ENCODE data around the gene KCNS3. TPM values are rescaled to one million over a fixed set of nuclear protein-coding genes. Genes with fewer than 3 reads are reported as not detected.

The KCNS3 gene
- total RNA-seq, 1 donor from 2014 or later: 28.7 TPM

DNA sequence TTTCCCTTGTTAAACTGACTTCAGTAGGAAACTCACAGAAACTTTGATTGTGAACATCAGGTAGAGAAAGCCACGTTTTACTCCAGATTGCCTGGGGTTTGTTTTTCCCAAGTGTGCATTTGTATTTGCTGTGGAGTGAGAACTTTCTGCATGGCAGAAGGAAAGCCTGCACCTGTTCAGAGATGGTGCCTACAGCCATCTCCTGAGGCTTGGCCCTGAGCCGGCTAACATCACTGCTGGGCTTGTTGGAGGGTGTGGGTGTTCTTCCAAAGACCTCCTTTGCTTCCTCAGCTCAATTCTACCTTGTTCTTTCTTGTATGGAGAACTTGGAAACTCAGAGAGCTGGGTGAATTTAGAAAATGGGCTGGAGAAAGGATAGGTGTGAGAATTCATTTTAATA, 16.1 kb downstream of the KCNS3 start:
- H3K4me3 ChIP-seq: no peak overlapping the region
- ATAC-seq (no peak), DNase-seq (no peak)
- H3K9me3 ChIP-seq: no peaks in the 10 kb centered on the region
- TF ChIP-seq, protein P1, sequence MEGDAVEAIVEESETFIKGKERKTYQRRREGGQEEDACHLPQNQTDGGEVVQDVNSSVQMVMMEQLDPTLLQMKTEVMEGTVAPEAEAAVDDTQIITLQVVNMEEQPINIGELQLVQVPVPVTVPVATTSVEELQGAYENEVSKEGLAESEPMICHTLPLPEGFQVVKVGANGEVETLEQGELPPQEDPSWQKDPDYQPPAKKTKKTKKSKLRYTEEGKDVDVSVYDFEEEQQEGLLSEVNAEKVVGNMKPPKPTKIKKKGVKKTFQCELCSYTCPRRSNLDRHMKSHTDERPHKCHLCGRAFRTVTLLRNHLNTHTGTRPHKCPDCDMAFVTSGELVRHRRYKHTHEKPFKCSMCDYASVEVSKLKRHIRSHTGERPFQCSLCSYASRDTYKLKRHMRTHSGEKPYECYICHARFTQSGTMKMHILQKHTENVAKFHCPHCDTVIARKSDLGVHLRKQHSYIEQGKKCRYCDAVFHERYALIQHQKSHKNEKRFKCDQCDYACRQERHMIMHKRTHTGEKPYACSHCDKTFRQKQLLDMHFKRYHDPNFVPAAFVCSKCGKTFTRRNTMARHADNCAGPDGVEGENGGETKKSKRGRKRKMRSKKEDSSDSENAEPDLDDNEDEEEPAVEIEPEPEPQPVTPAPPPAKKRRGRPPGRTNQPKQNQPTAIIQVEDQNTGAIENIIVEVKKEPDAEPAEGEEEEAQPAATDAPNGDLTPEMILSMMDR (IDR thresholded peaks at IDR 0.05): no peak
- no peaks in the 10 kb centered on the region for H3K27me3 ChIP-seq (ENCODE audit: low read depth)
- no peaks in the 10 kb centered on the region for H3K4me1 ChIP-seq
- H3K36me3 ChIP-seq: no peaks in the 10 kb centered on the region
- intact Hi-C loops (cut with DNase I): no loop called here
- no peak overlapping the region for H3K27ac ChIP-seq

DNA sequence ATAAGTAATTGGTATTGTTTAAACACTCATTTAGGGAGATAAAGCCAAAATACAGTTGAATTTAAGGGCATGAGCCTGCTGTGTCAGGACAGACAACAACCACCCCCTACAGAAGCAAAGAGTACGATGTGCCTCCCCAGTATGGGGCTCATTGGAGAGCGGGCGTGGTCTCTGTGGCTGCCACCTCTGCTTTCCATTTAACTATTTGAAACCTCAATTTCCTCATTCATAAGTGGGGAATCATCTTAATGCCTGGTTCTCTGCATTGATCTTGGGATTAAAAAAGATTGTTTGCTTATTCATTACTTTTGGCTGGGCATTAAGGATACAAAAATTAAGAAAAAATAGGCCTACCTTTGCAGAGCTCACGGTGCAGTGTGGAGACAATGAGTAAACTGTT, 21.4 kb downstream of the KCNS3 start:
- no peaks in the 10 kb centered on the region for H3K27me3 ChIP-seq (ENCODE audit: low read depth)
- intact Hi-C loops (cut with DNase I): no loop called here
- no peaks in the 10 kb centered on the region for H3K9me3 ChIP-seq
- no peaks in the 10 kb centered on the region for H3K36me3 ChIP-seq
- no peak for DNase-seq
- H3K4me1 ChIP-seq: no peaks in the 10 kb centered on the region
- H3K4me3 ChIP-seq: no peak overlapping the region
- ATAC-seq: no peak
- TF ChIP-seq, protein P1 (IDR thresholded peaks at IDR 0.05): no peak
- no peak overlapping the region for H3K27ac ChIP-seq

DNA sequence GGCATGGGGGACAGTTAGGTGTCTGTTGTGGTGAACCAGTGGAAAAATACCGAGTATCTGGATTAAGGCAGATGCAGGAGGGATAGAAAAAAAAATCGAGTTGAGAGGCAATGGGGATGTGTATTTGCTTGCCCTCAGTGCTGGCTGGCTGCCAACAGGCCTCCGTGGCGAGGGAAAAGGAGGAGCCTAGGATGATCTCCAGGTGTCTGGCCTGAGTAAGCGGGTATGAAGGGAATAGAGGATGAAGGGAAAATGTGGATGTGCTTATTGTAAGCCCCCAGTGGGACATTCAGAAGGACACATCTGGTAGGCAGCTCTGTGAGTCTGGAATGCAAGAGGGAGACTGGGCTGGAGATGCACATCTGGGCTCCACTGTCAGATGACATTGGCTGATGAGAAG, 22.8 kb downstream of the KCNS3 start:
- Histone ChIP-seq H3K4me1 (no peaks in the 10 kb centered on the region), H3K36me3 (no peaks in the 10 kb centered on the region), H3K9me3 (no peaks in the 10 kb centered on the region), H3K4me3 (no peak overlapping the region), H3K27ac (no peak overlapping the region), H3K27me3 (ENCODE audit: low read depth) (no peaks in the 10 kb centered on the region)
- DNase-seq (no peak), ATAC-seq (no peak)
- TF ChIP-seq, protein P1 (IDR thresholded peaks at IDR 0.05): no peak
- intact Hi-C loops (cut with DNase I): no loop called here

DNA sequence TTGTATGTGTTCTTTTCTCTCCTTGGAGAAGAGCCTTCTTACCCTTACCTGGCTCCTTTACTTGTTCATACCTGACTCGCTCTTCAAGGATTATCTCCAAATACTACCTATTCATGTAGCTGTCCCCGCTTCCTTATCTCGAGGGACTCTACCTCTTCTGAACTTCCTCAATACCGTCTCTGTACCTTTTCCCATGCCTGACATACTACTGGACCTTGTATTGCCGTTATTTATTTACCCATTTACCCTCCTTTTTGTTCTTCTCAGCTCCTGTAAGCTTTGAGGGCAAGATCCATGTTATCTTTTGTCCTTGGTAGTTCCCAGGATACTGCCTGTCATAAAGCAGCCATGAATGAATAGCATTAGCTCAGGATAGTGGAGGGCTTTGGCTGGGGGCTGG, 32.5 kb downstream of the KCNS3 start:
- no peaks in the 10 kb centered on the region for H3K36me3 ChIP-seq
- H3K4me1 ChIP-seq: no peaks in the 10 kb centered on the region
- H3K9me3 ChIP-seq: no peaks in the 10 kb centered on the region
- TF ChIP-seq, protein P1 (IDR thresholded peaks at IDR 0.05): no peak
- intact Hi-C loops (cut with DNase I): no loop called here
- H3K4me3 ChIP-seq: no peak overlapping the region
- H3K27ac ChIP-seq: no peak overlapping the region
- ATAC-seq: no peak
- DNase-seq: no peak
- H3K27me3 ChIP-seq (ENCODE audit: low read depth): no peaks in the 10 kb centered on the region

DNA sequence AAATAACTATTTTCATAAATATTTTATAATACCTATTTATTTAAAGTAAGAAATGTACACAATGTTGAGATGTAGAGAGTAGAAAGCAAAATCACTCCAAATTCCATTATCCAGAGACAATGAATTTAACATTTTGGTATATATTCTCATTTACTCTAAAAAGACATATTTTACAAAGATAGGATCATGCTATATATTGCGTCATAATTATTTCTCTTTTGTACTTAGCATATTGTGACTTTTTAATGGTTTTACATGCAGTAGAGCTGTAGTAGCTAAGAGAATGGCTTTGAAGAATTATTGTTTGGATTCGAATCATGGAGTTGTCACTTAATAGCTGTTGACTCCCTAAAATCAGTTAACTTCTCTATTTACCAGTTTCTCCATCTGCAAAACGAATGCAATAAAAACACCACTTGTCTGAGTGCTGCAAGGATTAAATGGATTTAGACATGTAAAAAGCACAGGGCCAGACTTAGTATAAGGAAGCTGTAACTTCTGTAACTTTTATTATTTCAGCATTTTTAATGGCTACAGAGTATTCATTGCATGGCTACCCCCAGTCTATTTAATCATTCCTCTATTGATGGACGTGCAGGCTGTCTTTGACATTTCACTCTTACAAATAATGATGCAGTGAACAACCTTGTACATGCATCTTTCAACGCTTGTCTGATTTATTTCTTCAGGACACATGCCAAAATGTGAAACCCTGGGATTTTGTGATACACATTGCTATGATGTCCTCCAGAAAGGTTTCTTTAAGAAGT, 33.2 kb downstream of the KCNS3 start:
- no peak for ATAC-seq
- intact Hi-C loops (cut with DNase I): no loop called here
- no peaks in the 10 kb centered on the region for H3K27me3 ChIP-seq (ENCODE audit: low read depth)
- TF ChIP-seq, protein P1 (IDR thresholded peaks at IDR 0.05): no peak
- H3K9me3 ChIP-seq: no peaks in the 10 kb centered on the region
- DNase-seq: no peak
- no peak overlapping the region for H3K4me3 ChIP-seq
- no peak overlapping the region for H3K27ac ChIP-seq
- no peaks in the 10 kb centered on the region for H3K36me3 ChIP-seq
- H3K4me1 ChIP-seq: no peaks in the 10 kb centered on the region
